LNCaP clone FGC (cell line): ENCODE measurements around the gene LBH.

Experiments
- DNase-seq: peaks from one replicate; pipeline ENCODE4 v3.0.0-alpha.2; 2011; ENCODE audit warnings: low read depth
- H3K4me3 ChIP-seq: 2 replicates; pipeline ENCODE4 v1.5.1; 2011; ENCODE audit warnings: mild to moderate bottlenecking, low read depth, low read length, control low read depth
- CTCF ChIP-seq: IDR thresholded peaks from 2 replicates; pipeline ENCODE4 v1.5.1; 2012; ENCODE audit warnings: mild to moderate bottlenecking; ENCODE audit not compliant: control insufficient read depth, insufficient read depth; ENCODE audit errors: extremely low read depth

LBH gene

GRCh38 chr2:30239986-30240752, 8.8 kb downstream of the LBH start:
- H3K4me3 ChIP-seq: no peak overlapping the region
- no peak for DNase-seq
- no peak for TF ChIP-seq CTCF

- no peak for DNase-seq
- no peak overlapping the region for H3K4me3 ChIP-seq
- TF ChIP-seq CTCF: no peak
These were observed 11.9 kb downstream of the LBH start for GRCh38 chr2:30243231-30243630.

GRCh38 chr2:30245364-30245763, 14.0 kb downstream of the LBH start:
- no peak for TF ChIP-seq CTCF
- no peak for DNase-seq
- H3K4me3 ChIP-seq: no peak overlapping the region

GRCh38 chr2:30248791-30249190, 17.5 kb downstream of the LBH start:
- H3K4me3 ChIP-seq: no peak overlapping the region
- no peak for TF ChIP-seq CTCF
- no peak for DNase-seq

GRCh38 chr2:30249354-30249753, 18.0 kb downstream of the LBH start:
- H3K4me3 ChIP-seq: no peak overlapping the region
- DNase-seq: no peak
- no peak for TF ChIP-seq CTCF

- no peak overlapping the region for H3K4me3 ChIP-seq
- TF ChIP-seq CTCF: no peak
- DNase-seq: no peak
These were observed 19.1 kb downstream of the LBH start for GRCh38 chr2:30250421-30250820.
